Stimulated activated CD8-positive, alpha-beta memory T cell treated with anti-CD3 and anti-CD28 coated beads, Interleukin-4, amount 100 ng/mL, for 48 hours (primary cell): Measurements from ENCODE around the gene KIF16B.
A peak's percentile ranks its signal among the peaks of the same experiment; 100 is the strongest.
"Not testable (repeated sequence)": the region's sequence is repeated elsewhere in the genome, so short reads cannot be mapped to it uniquely, and the experiment has no call there.

Source experiments
- DNase-seq: peaks from one replicate; pipeline ENCODE4 v3.0.0-alpha.2; 2020

The KIF16B gene

GRCh38 chr20:16573001-16573965 lies at the start of gene KIF16B:
Gene KIF16B (minus strand): TSS chr20:16573448. CDS start chr20:16573275, 173 bp downstream.
- peak; percentile 93 for DNase-seq

GRCh38 chr20:16622501-16622900 lies 49.3 kb upstream of the KIF16B start:
- DNase-seq = no peak

- DNase-seq = no peak
Measured at GRCh38 chr20:16621435-16622141, 48.3 kb upstream of the KIF16B start.

GRCh38 chr20:16620961-16621360 lies 47.7 kb upstream of the KIF16B start:
- DNase-seq = no peak

- no peak for DNase-seq
Measured at GRCh38 chr20:16619953-16620352, 46.7 kb upstream of the KIF16B start.

- no peak for DNase-seq
Measured at GRCh38 chr20:16617056-16617455, 43.8 kb upstream of the KIF16B start.

- DNase-seq = no peak
Measured at GRCh38 chr20:16616317-16616716, 43.1 kb upstream of the KIF16B start.

- DNase-seq = no peak
Measured at GRCh38 chr20:16615199-16615598, 42.0 kb upstream of the KIF16B start.

GRCh38 chr20:16613954-16614353 lies 40.7 kb upstream of the KIF16B start:
- no peak for DNase-seq

- DNase-seq = no peak
Measured at GRCh38 chr20:16612706-16613105, 39.5 kb upstream of the KIF16B start.

- no peak for DNase-seq
Measured at GRCh38 chr20:16611817-16612216, 38.6 kb upstream of the KIF16B start.

GRCh38 chr20:16609066-16609465 lies 35.8 kb upstream of the KIF16B start:
- DNase-seq = no peak

GRCh38 chr20:16608277-16608650 lies 35.0 kb upstream of the KIF16B start:
- DNase-seq = no peak

- no peak for DNase-seq
Measured at GRCh38 chr20:16607364-16608276, 34.4 kb upstream of the KIF16B start.

GRCh38 chr20:16606468-16607070 lies 33.3 kb upstream of the KIF16B start:
- DNase-seq = no peak

- DNase-seq = no peak
Measured at GRCh38 chr20:16601047-16601446, 27.8 kb upstream of the KIF16B start.

GRCh38 chr20:16599257-16599656 lies 26.0 kb upstream of the KIF16B start:
- no peak for DNase-seq

GRCh38 chr20:16596991-16597390 lies 23.7 kb upstream of the KIF16B start:
- DNase-seq = no peak

- not testable (repeated sequence) for DNase-seq
Measured at GRCh38 chr20:16596404-16596803, 23.2 kb upstream of the KIF16B start.

GRCh38 chr20:16595376-16595775 lies 22.1 kb upstream of the KIF16B start:
- no peak for DNase-seq

GRCh38 chr20:16590041-16590633 lies 16.9 kb upstream of the KIF16B start:
- DNase-seq = no peak

- no peak for DNase-seq
Measured at GRCh38 chr20:16589623-16590022, 16.4 kb upstream of the KIF16B start.
